NCI-H2196 (cell line): ENCODE measurements around the gene MFSD6L.

Experiments
- DNase-seq: peaks from one replicate; lab custom pipeline; 2025; ENCODE audit not compliant: unreplicated experiment; lab: John Stamatoyannopoulos, UW

MFSD6L gene

GRCh38 chr17:8793649-8794048 is 5.5 kb downstream of the MFSD6L start:
- no peak for DNase-seq

DNA sequence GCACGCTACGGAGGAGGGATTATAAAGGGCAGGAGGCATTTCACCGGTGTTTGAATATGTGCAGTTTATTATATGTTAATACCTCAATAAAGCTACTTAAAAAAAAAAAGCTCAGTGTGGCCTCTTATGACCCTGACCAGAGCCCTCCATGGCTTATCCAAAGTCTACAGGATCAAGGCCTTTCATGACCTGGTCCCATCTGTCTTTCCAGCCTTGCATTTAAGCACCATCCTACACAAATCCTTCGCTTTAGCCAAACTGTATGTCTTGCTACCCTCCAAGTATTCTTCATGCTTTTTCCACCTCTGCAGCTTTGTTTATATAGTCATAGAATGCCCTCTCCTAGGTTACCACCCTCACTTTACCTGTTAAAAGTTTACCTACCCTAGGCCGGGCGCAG is 6.5 kb downstream of the MFSD6L start:
- DNase-seq: no peak

GRCh38 chr17:8791910-8792270 is 7.3 kb downstream of the MFSD6L start:
- no peak for DNase-seq

- DNase-seq: no peak
Observed at GRCh38 chr17:8791248-8791909, 7.8 kb downstream of the MFSD6L start.

- DNase-seq: no peak
Observed at GRCh38 chr17:8789743-8790142, 9.4 kb downstream of the MFSD6L start.

DNA sequence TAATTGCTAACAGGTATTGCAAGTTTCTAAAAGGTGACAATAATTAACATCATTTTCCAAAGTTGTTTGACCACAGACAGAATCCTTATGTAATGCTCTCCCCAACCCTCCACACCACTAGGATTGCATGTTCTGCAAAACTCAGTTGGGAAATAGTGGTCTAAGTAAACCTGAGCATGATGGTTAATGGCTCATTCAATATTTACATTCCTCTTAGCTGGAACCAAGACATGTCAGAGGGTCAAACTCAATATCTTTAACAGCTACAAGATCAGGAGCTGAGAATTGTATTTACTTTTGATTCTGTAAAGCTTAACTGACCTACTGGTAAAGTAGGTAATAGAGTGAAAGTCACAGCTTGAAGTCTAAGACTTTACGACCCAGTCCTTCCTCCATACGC is 10.2 kb downstream of the MFSD6L start:
- DNase-seq: no peak

DNA sequence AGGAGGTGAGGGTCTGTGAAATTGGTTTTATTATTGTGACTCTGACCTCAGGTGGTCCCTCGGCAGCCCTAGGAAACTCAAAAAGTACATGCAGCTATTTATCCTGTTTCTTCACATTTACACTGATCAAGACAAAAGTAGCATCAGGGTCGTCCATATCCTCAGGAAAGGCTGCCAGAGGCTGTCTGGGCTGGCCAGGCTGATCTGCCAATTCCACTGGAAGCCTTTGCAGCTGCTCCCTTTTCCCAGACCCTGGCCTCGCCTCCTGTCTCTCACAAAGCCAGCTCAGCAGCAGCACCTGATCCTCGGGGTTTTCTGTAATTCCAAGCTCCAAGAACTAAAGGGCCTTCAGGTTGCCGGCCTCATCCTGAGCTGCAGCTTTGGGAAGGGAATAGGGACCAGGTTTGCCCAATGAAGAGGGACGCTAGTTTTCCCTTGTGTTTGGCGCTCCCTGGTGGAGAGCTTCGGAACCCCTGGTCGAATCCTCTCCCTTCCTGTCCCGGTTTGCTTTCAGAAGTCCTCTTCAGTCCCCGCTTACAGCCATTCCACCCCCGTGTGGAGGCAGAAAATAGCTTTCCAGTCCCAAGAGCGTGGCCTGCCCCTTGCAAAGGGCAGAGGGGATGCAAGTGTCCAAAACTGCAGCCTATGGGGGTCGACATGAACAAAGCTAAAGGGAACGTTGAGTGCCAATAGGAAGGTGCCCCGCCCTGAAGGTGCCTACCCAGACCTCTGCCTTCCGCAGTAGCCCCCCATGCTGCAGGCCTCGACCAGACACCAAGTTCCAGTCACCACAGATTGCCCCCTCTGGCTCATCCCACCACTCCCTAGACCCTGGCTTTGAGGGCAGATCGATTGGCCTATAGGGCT is 13.4 kb downstream of the MFSD6L start:
- DNase-seq: peak; percentile 42

- no peak for DNase-seq
Observed at GRCh38 chr17:8782176-8782575, 17.0 kb downstream of the MFSD6L start.

- DNase-seq: no peak
Observed at GRCh38 chr17:8781776-8782175, 17.4 kb downstream of the MFSD6L start.

DNA sequence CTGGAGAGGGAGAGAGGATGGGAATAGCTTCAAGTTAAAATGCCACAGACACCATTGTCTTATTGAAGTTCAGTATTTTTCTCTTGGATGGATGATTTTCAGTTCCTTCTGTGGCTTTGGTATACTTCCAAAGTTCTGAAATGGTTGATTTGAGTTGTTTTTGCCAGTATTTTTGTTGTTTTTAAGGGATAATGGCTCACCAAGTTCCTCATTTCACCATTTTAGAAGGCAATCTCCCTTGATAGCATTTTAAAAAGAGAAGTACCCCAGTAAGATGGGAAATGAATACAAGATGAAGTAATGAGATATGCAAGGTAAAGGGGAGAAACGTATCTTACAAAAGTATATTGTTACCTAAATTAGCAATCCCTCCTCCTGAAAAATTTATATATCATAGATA is 22.3 kb downstream of the MFSD6L start:
- DNase-seq: no peak

- no peak for DNase-seq
Observed at GRCh38 chr17:8776248-8776647, 22.9 kb downstream of the MFSD6L start.

DNA sequence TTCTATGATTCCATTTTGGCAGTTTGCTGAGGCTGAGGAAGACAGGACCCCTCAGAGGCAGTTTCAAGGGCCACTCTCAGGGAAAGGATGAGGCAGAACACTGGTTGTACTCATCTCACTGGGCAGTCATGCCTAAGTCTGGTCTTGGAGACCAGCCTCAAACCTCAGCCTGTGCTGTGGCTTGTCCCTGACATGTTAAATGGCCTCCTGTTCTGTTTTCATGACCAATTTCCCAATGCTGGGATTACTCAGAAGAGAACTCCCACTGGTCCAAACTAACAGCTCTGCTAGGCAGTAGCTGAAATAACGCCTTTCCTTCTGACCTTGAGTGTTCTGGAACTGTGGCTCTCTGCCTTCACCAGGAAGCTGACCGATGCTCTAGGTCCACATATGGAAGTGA is 32.4 kb downstream of the MFSD6L start:
- no peak for DNase-seq

- no peak for DNase-seq
Observed at GRCh38 chr17:8762012-8762411, 37.2 kb downstream of the MFSD6L start.

- DNase-seq: no peak
Observed at GRCh38 chr17:8758137-8758596, 41.0 kb downstream of the MFSD6L start, which contains the start of gene SPDYE4. SPDYE4 (minus strand) TSS chr17:8758546; CDS start chr17:8758382, 164 bp downstream.

DNA sequence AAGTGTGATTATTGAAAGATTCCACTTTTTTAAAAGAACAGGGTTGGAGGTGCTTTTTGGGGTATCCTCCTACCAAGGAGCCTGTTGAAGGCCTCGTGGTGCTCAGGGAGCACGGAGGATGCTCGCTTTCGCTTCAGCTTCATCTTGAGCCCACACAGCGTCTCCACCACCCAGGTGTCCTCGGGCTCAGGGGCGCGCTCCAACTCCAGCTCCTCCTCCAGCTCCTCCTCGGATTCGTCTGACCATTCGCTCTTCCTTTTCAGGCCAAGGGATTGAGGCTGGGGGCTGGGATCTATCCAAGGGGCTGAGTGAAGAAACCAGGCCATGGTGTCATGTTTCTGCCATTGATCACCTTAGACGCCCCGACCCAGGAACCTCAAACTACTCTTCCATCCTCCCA is 42.0 kb downstream of the MFSD6L start:
- DNase-seq: no peak

DNA sequence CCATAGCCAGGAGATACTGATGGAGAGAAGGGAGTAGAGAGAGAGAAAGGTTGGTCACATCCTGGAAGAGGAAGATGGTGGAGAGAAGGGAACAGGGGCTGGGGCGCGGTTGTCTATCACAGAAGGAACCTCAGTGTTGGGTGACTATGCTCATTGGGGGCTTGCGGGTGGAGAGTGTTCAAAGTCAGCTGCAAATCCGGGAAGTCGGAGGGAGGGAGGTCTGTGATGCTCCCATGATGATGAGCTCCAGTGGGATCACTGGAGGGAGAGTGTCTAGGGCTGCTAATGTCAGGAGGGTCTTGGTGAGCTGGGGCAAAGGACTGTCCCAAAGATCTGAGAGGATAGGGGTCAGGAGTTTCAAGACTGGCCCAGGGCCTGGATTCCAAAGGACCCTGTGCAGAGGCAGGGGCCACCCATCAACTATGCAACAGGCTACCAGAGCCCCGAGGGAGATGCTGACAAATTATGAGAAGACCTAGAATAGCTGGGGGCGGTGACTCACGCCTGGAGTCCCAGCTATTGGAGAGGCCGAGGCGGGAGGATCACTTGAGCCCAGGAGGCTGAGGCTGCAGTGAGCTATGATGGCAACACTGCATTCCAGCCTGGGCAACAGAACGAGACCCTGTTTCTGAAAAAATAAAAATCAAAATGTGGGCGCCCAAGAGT is 43.4 kb downstream of the MFSD6L start:
- no peak for DNase-seq

DNA sequence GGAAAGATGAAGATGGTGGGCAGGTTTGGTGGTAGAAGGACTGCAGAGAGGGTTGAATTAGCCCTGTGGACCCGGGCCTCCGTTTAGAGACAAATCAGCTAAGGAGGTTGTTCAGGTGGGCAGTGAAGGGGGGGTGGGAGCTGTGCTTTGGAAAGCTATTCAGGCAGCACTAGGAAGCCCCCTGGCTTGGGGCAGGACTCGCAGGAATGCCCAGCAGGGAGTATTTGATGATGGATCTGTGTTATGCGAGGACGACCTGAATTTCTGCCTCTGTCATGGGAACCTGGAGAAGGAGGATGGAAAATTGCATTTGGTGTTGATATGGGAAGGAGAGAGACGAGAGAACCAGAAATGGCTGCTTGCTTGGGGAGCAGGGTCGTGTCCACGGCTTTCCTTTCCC is 44.3 kb downstream of the MFSD6L start:
- DNase-seq: no peak

DNA sequence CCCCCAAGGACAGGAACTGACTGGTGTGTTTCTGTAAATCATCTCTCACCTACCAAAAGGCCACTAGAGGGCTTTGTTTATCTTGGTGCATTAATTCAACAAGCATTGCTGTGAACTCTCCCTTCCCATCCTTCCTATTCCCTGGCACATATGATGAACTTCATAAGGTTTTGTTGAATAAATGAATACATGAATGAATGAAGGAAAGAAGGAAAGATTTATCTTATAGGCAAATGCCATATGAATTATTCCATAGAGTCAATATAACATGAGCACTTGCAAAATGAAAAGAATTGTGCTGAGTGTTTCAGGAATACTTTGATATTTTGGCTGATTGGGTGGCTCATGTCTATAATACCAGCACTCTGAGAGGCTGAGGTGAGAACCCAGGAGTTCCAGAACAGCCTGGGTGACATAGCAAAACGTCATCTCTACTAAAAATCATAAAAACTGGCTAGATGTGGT is 45.2 kb downstream of the MFSD6L start:
- no peak for DNase-seq

DNA sequence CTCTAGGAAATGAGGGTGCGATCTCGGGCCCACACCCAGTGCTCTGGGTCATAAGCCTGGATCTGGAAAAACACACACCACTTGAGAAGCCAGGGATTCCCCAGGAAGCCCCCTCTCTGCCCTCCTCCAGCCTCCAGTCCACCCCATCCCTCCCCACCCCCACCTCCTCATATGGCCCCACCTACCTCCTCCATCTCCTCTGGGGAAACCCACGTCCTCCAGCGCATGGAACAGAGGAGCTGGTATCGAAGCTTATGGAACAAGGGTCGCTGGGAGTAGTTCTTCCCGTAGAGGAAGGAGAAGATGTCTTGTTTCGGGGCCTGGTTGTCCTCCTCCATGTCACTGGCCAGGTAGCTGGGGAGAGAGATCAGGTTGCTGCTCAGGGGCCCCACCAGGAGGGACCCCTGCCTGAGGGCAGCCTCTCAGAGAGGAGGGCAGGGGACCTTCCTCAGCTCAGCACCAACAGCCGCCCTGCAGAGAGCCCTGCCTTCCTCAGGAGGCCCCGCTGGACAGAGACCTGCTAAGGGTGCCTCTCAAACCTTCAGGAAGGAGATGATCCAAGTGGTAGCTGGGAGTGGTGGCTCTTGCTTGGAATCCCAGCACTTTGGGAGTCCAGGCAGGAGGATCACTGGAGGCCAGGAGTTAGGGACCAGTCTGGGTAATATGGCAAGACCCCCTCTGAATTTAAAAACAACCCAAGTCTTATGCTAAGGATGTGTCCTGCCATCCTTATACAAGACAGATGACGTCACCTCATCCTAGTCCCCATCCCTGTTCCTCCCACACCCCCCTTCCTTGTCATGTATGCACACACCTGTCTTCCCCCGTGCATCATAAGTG is 45.8 kb downstream of the MFSD6L start:
- no peak for DNase-seq

DNA sequence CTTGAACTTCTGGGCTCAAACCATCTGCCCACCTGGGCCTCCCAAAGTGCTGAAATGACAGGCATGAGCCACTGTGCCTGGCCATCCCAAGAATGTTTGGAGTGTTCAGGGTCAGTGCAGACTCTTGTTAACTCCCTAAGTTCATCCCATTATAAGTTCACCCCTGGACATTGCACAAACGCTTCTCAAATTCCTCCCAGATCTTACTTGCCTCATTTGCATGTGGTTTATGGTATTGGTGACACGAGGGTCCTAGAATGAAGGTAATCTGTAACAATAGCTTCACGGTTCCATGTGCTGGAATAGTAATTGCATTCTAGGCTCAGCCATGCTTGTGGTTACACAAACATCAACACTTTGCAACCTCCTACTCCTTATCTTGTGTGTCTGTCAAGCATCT is 49.5 kb downstream of the MFSD6L start:
- no peak for DNase-seq

- no peak for DNase-seq
Observed at GRCh38 chr17:8747742-8748141, 51.4 kb downstream of the MFSD6L start.
